ENCODE measurements around the gene ST6GAL2. TPM values are rescaled to one million over a fixed set of nuclear protein-coding genes. Genes with fewer than 3 reads are reported as not detected.

The ST6GAL2 gene
- total and polyA plus RNA-seq, 4 donors = 1.0 to 3.6 (median 2.3) TPM

GRCh38 chr2:106876699-106877098 is 9.3 kb downstream of the ST6GAL2 start:
- H3K36me3 ChIP-seq (ENCODE audit: control insufficient read depth in 4 of 4, insufficient read depth in 3 of 4, low read depth in 1 of 4, low read length in 3 of 4) = no peaks in the 10 kb centered on the region
- H3K9me3 ChIP-seq (ENCODE audit: control insufficient read depth in 4 of 4, low read length in 3 of 4) = no peaks in the 10 kb centered on the region
- no peak overlapping the region for H3K4me3 ChIP-seq (ENCODE audit: low read depth in 1 of 3, low read length in 3 of 3)
- WGBS = 57% methylated on average over 5 of the region's 5 CpGs
- TF ChIP-seq JUND (IDR thresholded peaks at IDR 0.05) = no peak
- no peak for TF ChIP-seq EGR1 (IDR thresholded peaks at IDR 0.05; ENCODE audit: low read depth in 2 of 2)
- TF ChIP-seq ATF3 (IDR thresholded peaks at IDR 0.05) = no peak
- no peak for TF ChIP-seq HNF4A (conservative IDR thresholded peaks at IDR 0.05)
- no peak for TF ChIP-seq TAF1 (conservative IDR thresholded peaks at IDR 0.05)
- no peak for TF ChIP-seq MAX (IDR thresholded peaks at IDR 0.05)
- no peak for TF ChIP-seq FOXA1 (IDR thresholded peaks at IDR 0.05)
- TF ChIP-seq ZBTB33 (IDR thresholded peaks at IDR 0.05) = no peak
- TF ChIP-seq HNF4G (IDR thresholded peaks at IDR 0.05) = no peak
- TF ChIP-seq, protein P1, sequence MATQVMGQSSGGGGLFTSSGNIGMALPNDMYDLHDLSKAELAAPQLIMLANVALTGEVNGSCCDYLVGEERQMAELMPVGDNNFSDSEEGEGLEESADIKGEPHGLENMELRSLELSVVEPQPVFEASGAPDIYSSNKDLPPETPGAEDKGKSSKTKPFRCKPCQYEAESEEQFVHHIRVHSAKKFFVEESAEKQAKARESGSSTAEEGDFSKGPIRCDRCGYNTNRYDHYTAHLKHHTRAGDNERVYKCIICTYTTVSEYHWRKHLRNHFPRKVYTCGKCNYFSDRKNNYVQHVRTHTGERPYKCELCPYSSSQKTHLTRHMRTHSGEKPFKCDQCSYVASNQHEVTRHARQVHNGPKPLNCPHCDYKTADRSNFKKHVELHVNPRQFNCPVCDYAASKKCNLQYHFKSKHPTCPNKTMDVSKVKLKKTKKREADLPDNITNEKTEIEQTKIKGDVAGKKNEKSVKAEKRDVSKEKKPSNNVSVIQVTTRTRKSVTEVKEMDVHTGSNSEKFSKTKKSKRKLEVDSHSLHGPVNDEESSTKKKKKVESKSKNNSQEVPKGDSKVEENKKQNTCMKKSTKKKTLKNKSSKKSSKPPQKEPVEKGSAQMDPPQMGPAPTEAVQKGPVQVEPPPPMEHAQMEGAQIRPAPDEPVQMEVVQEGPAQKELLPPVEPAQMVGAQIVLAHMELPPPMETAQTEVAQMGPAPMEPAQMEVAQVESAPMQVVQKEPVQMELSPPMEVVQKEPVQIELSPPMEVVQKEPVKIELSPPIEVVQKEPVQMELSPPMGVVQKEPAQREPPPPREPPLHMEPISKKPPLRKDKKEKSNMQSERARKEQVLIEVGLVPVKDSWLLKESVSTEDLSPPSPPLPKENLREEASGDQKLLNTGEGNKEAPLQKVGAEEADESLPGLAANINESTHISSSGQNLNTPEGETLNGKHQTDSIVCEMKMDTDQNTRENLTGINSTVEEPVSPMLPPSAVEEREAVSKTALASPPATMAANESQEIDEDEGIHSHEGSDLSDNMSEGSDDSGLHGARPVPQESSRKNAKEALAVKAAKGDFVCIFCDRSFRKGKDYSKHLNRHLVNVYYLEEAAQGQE (IDR thresholded peaks at IDR 0.05) = no peak
- no peak for TF ChIP-seq RAD21 (IDR thresholded peaks at IDR 0.05)
- TF ChIP-seq SP1 (IDR thresholded peaks at IDR 0.05) = no peak
- no peak for TF ChIP-seq RXRA (IDR thresholded peaks at IDR 0.05)
- no peak for TF ChIP-seq GABPA (IDR thresholded peaks at IDR 0.05 in 1 of 2, conservative IDR thresholded peaks at IDR 0.05 in 1 of 2)
- H3K27me3 ChIP-seq (ENCODE audit: control insufficient read depth in 4 of 4, insufficient read depth in 4 of 4, low read length in 3 of 4) = peaks cover 0 to 3% (median 0%) of the 10 kb centered on the region in 4 donors
- H3K4me1 ChIP-seq (ENCODE audit: control insufficient read depth in 4 of 4, insufficient read depth in 4 of 4, low read length in 3 of 4) = no peaks in the 10 kb centered on the region
- DNase-seq (ENCODE audit: low spot score) = no peak
- no peak overlapping the region for H3K9ac ChIP-seq (ENCODE audit: low read depth in 1 of 2, low read length in 2 of 2)
- H3K27ac ChIP-seq (ENCODE audit: low read depth in 1 of 2, low read length in 2 of 2) = no peak overlapping the region

GRCh38 chr2:106869512-106870275 is 16.3 kb downstream of the ST6GAL2 start:
- H3K4me1 ChIP-seq (ENCODE audit: control insufficient read depth in 4 of 4, insufficient read depth in 4 of 4, low read length in 3 of 4) = no peaks in the 10 kb centered on the region
- no peaks in the 10 kb centered on the region for H3K36me3 ChIP-seq (ENCODE audit: control insufficient read depth in 4 of 4, insufficient read depth in 3 of 4, low read depth in 1 of 4, low read length in 3 of 4)
- H3K27me3 ChIP-seq (ENCODE audit: control insufficient read depth in 4 of 4, insufficient read depth in 4 of 4, low read length in 3 of 4) = peaks cover 0 to 11% (median 0%) of the 10 kb centered on the region in 4 donors
- H3K9me3 ChIP-seq (ENCODE audit: control insufficient read depth in 4 of 4, low read length in 3 of 4) = no peaks in the 10 kb centered on the region
- H3K27ac ChIP-seq (ENCODE audit: low read depth in 1 of 2, low read length in 2 of 2) = no peak overlapping the region
- TF ChIP-seq RAD21 (IDR thresholded peaks at IDR 0.05) = no peak
- TF ChIP-seq MAX (IDR thresholded peaks at IDR 0.05) = no peak
- no peak for TF ChIP-seq NR2F2 (IDR thresholded peaks at IDR 0.05)
- TF ChIP-seq FOXA1 (IDR thresholded peaks at IDR 0.05) = no peak
- no peak for TF ChIP-seq TAF1 (conservative IDR thresholded peaks at IDR 0.05)
- TF ChIP-seq GABPA (IDR thresholded peaks at IDR 0.05 in 1 of 2, conservative IDR thresholded peaks at IDR 0.05 in 1 of 2) = no peak
- TF ChIP-seq JUND (IDR thresholded peaks at IDR 0.05) = no peak
- no peak for TF ChIP-seq ATF3 (IDR thresholded peaks at IDR 0.05)
- TF ChIP-seq FOXA2 (IDR thresholded peaks at IDR 0.05) = no peak
- no peak for TF ChIP-seq HNF4A (conservative IDR thresholded peaks at IDR 0.05)
- TF ChIP-seq CTCF (IDR thresholded peaks at IDR 0.05; ENCODE audit: low read depth, low read length, missing input control) = no peak
- TF ChIP-seq RXRA (IDR thresholded peaks at IDR 0.05) = no peak
- TF ChIP-seq HNF4G (IDR thresholded peaks at IDR 0.05) = no peak
- TF ChIP-seq YY1 (IDR thresholded peaks at IDR 0.05) = no peak
- 62% methylated on average over 8 of the region's 8 CpGs for WGBS
- no peak overlapping the region for H3K4me3 ChIP-seq (ENCODE audit: low read depth in 1 of 3, low read length in 3 of 3)
- DNase-seq (ENCODE audit: low spot score) = no peak
- H3K9ac ChIP-seq (ENCODE audit: low read depth in 1 of 2, low read length in 2 of 2) = no peak overlapping the region

All from liver (tissue), 9 donors.